ENCODE results near the gene UACA. TPM values are rescaled to one million over a fixed set of nuclear protein-coding genes. Genes with fewer than 3 reads are reported as not detected.

UACA gene
- total and polyA plus RNA-seq, 9 of the 15 experiments (the other 6 are each of a cell fraction or from before 2014, with no cell fraction given) = 0.06 to 0.33 (median 0.15) TPM; not detected in 5

GRCh38 chr15:70664494-70664893, 98.9 kb downstream of the UACA start:
- in situ Hi-C loops (cut with MboI) (no loop called here), intact Hi-C loops (cut with micrococcal nuclease) (no loop called here)
- no peak overlapping the region for H3K4me2 ChIP-seq (ENCODE audit: insufficient read depth, low read length)
- H3K79me2 ChIP-seq (ENCODE audit: control insufficient read depth, insufficient read depth, low read length) = no peaks in the 10 kb centered on the region
- no peaks in the 10 kb centered on the region for H3K4me1 ChIP-seq (replicated peaks in 1 of 2; ENCODE audit: control insufficient read depth in 2 of 2, insufficient read depth in 2 of 2, low read length in 2 of 2)
- no peak for ATAC-seq
- no peak for FAIRE-seq
- no peaks in the 10 kb centered on the region for H3K36me3 ChIP-seq (ENCODE audit: control insufficient read depth, insufficient read depth, low read length)
- DNase-seq (ENCODE audit: extremely low read depth in 1 of 4, low spot score in 3 of 4) = no peak
- H4K20me1 ChIP-seq (replicated peaks; ENCODE audit: control insufficient read depth, insufficient read depth, low read length) = no peaks in the 10 kb centered on the region
- no TSS peak for BruUV-seq (replicated peaks)
- no peak overlapping the region for H3K4me3 ChIP-seq
- no peak for TF ChIP-seq RFX7 (CRISPR knock-in tag; IDR thresholded peaks at IDR 0.05)
- TF ChIP-seq, protein P1, sequence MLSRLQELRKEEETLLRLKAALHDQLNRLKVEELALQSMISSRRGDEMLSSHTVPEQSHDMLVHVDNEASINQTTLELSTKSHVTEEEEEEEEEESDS (CRISPR knock-in tag; IDR thresholded peaks at IDR 0.05) = no peak
- TF ChIP-seq POLR2H (tag; IDR thresholded peaks at IDR 0.05; ENCODE audit: low read depth) = no peak
- TF ChIP-seq, protein P2, sequence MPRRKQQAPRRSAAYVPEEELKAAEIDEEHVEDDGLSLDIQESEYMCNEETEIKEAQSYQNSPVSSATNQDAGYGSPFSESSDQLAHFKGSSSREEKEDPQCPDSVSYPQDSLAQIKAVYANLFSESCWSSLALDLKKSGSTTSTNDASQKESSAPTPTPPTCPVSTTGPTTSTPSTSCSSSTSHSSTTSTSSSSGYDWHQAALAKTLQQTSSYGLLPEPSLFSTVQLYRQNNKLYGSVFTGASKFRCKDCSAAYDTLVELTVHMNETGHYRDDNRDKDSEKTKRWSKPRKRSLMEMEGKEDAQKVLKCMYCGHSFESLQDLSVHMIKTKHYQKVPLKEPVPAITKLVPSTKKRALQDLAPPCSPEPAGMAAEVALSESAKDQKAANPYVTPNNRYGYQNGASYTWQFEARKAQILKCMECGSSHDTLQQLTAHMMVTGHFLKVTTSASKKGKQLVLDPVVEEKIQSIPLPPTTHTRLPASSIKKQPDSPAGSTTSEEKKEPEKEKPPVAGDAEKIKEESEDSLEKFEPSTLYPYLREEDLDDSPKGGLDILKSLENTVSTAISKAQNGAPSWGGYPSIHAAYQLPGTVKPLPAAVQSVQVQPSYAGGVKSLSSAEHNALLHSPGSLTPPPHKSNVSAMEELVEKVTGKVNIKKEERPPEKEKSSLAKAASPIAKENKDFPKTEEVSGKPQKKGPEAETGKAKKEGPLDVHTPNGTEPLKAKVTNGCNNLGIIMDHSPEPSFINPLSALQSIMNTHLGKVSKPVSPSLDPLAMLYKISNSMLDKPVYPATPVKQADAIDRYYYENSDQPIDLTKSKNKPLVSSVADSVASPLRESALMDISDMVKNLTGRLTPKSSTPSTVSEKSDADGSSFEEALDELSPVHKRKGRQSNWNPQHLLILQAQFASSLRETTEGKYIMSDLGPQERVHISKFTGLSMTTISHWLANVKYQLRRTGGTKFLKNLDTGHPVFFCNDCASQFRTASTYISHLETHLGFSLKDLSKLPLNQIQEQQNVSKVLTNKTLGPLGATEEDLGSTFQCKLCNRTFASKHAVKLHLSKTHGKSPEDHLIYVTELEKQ (CRISPR knock-in tag; IDR thresholded peaks at IDR 0.05) = no peak
- TF ChIP-seq ZNF695 (CRISPR knock-in tag; IDR thresholded peaks at IDR 0.05) = no peak
- TF ChIP-seq, protein P3, sequence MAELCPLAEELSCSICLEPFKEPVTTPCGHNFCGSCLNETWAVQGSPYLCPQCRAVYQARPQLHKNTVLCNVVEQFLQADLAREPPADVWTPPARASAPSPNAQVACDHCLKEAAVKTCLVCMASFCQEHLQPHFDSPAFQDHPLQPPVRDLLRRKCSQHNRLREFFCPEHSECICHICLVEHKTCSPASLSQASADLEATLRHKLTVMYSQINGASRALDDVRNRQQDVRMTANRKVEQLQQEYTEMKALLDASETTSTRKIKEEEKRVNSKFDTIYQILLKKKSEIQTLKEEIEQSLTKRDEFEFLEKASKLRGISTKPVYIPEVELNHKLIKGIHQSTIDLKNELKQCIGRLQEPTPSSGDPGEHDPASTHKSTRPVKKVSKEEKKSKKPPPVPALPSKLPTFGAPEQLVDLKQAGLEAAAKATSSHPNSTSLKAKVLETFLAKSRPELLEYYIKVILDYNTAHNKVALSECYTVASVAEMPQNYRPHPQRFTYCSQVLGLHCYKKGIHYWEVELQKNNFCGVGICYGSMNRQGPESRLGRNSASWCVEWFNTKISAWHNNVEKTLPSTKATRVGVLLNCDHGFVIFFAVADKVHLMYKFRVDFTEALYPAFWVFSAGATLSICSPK (IDR thresholded peaks at IDR 0.05; ENCODE audit: borderline replicate concordance) = no peak
- TF ChIP-seq TFAM (CRISPR knock-in tag; conservative IDR thresholded peaks at IDR 0.05) = no peak
- TF ChIP-seq GTF3C2 (IDR thresholded peaks at IDR 0.05; ENCODE audit: borderline replicate concordance, extremely low read depth, insufficient read length) = no peak
- TF ChIP-seq JUND (IDR thresholded peaks at IDR 0.05; ENCODE audit: borderline replicate concordance, low read depth, low read length) = no peak
- TF ChIP-seq JUND (tag; IDR thresholded peaks at IDR 0.05; ENCODE audit: borderline replicate concordance, low read depth, low read length) = no peak
- no peak for TF ChIP-seq PKNOX1 (IDR thresholded peaks at IDR 0.05)
- no peaks in the 10 kb centered on the region for H3K9me3 ChIP-seq (replicated peaks; ENCODE audit: control insufficient read depth, insufficient read depth, low read depth, low read length)
- H3K9me1 ChIP-seq (ENCODE audit: control insufficient read depth, insufficient read depth, low read length) = no peaks in the 10 kb centered on the region
- H2AFZ ChIP-seq (ENCODE audit: low read depth, low read length) = no peak overlapping the region
- H3K27me3 ChIP-seq (ENCODE audit: control insufficient read depth in 2 of 2, insufficient read depth in 2 of 2, low read length in 2 of 2) = peaks cover 0 to 2% of the 10 kb centered on the region in 2 experiments; a peak in 2 of 5 replicates
- CTCF ChIA-PET (ENCODE audit: low intra/inter-chr PET ratio) = no interaction called here
- no peak overlapping the region for H3K9ac ChIP-seq (ENCODE audit: insufficient read depth in 1 of 2, low read depth in 2 of 2, low read length in 2 of 2)
- 3% methylated on average over 4 of the region's 4 CpGs for WGBS (ENCODE audit: insufficient coverage, low coverage, missing lambda C conversion rate)
- POLR2A ChIA-PET = no interaction called here
- no peak overlapping the region for H3K27ac ChIP-seq (ENCODE audit: extremely low read depth, low read depth, low read length)

Data from K562 (cell line).